Neural progenitor cell (in vitro differentiated cells): Measurements from ENCODE around the gene NXN. TPM values are rescaled to one million over a fixed set of nuclear protein-coding genes. Genes with fewer than 3 reads are reported as not detected.

Experiments used
- DNase-seq: peaks from one replicate; pipeline ENCODE4 v3.0.0-alpha.2; 2016; ENCODE audit warnings: low spot score
- H2AFZ ChIP-seq: fragments of 200-600 bp; sonication (generic); replicated peaks from 2 replicates; pipeline ENCODE4 v1.6.1; 2016; ENCODE audit warnings: antibody characterized with exemption
- H3F3A ChIP-seq: fragments of 200-600 bp; sonication (generic); 2 replicates; pipeline ENCODE4 v1.6.1; 2016; ENCODE audit warnings: antibody characterized with exemption, low read depth
- H3K27ac ChIP-seq: fragments of 200-600 bp; sonication (generic); 2 replicates; pipeline ENCODE4 v1.5.1; 2016; ENCODE audit warnings: mild to moderate bottlenecking
- H3K27me3 ChIP-seq: fragments of 200-600 bp; sonication (generic); 2 replicates; pipeline ENCODE4 v1.6.1; 2016; ENCODE audit warnings: mild to moderate bottlenecking, moderate library complexity
- H3K36me3 ChIP-seq: fragments of 200-600 bp; sonication (generic); 2 replicates; pipeline ENCODE4 v1.5.1; 2016
- H3K4me1 ChIP-seq: fragments of 200-600 bp; sonication (generic); 2 replicates; pipeline ENCODE4 v1.6.1; 2016; ENCODE audit warnings: mixed run types
- H3K4me2 ChIP-seq: fragments of 200-600 bp; sonication (generic); 2 replicates; pipeline ENCODE4 v1.6.1; 2016
- H3K4me3 ChIP-seq: fragments of 200-600 bp; sonication (generic); 2 replicates; pipeline ENCODE4 v1.5.1; 2016
- H3K79me2 ChIP-seq: fragments of 200-600 bp; sonication (generic); 2 replicates; pipeline ENCODE4 v1.6.1; 2016; ENCODE audit warnings: low read depth
- H3K9ac ChIP-seq: fragments of 200-600 bp; sonication (generic); 2 replicates; pipeline ENCODE4 v1.6.1; 2016
- H3K9me3 ChIP-seq: fragments of 200-600 bp; sonication (generic); 2 replicates; pipeline ENCODE4 v1.5.1; 2016; ENCODE audit warnings: low read depth
- H4K20me1 ChIP-seq: fragments of 200-600 bp; sonication (generic); 2 replicates; pipeline ENCODE4 v1.6.1; 2016; ENCODE audit warnings: low read depth
- H3K27ac Mint-ChIP-seq: 3 replicates; pipeline ENCODE4 v1.8.0; 2021; ENCODE audit warnings: mixed read lengths
- H3K27me3 Mint-ChIP-seq: 2 replicates; pipeline ENCODE4 v1.8.0; 2022; ENCODE audit warnings: low read depth, mild to moderate bottlenecking, inconsistent platforms, moderate library complexity, mixed read lengths; ENCODE audit not compliant: insufficient read depth
- H3K36me3 Mint-ChIP-seq: 3 replicates; pipeline ENCODE4 v1.8.0; 2021; ENCODE audit warnings: mixed read lengths
- H3K4me1 Mint-ChIP-seq: 3 replicates; pipeline ENCODE4 v1.8.0; 2021; ENCODE audit warnings: mixed read lengths
- H3K4me3 Mint-ChIP-seq: 3 replicates; pipeline ENCODE4 v1.8.0; 2021; ENCODE audit warnings: mild to moderate bottlenecking, moderate library complexity, mixed read lengths
- H3K9me3 Mint-ChIP-seq: 3 replicates; pipeline ENCODE4 v1.8.0; 2020; ENCODE audit warnings: mixed read lengths
- CTCF ChIP-seq: fragments of 200-600 bp; sonication (generic); IDR thresholded peaks from 2 replicates; pipeline ENCODE4 v1.5.1; 2017; ENCODE audit warnings: antibody characterized with exemption, mild to moderate bottlenecking
- EZH2 ChIP-seq: fragments of 200-600 bp; sonication (generic); IDR thresholded peaks from 2 replicates; pipeline ENCODE4 v1.6.1; 2017; ENCODE audit warnings: antibody characterized with exemption, mild to moderate bottlenecking, moderate library complexity
- EZH2phosphoT487 ChIP-seq: fragments of 200-600 bp; sonication (generic); IDR thresholded peaks from 2 replicates; pipeline ENCODE4 v1.6.1; 2017; ENCODE audit warnings: antibody characterized with exemption
- total RNA-seq: library from RNA; depleted of rRNA; stranded (reverse); fragments of >200 nt; gene quantifications from 2 replicates; pipeline ENCODE4 v1.2.3, GENCODE V29; 2015; ENCODE audit warnings: low replicate concordance

The NXN gene
- total RNA-seq, 1 donor from 2014 or later = 35.9 TPM

GRCh38 chr17:903691-904481 is 75.7 kb downstream of the NXN start:
- Histone ChIP-seq H4K20me1 (peaks cover 11% of the 10 kb centered on the region), H3K36me3 (no peaks in the 10 kb centered on the region), H3K27ac (peak overlapping the region; percentile 23), H3K79me2 (peaks cover 63% of the 10 kb centered on the region), H3K4me1 (peaks cover 7% of the 10 kb centered on the region), H3K4me3 (no peak overlapping the region), H3K9me3 (no peaks in the 10 kb centered on the region), H3K4me2 (no peak overlapping the region), H3K27me3 (no peaks in the 10 kb centered on the region), H3F3A (peaks cover 10% of the 10 kb centered on the region), H2AFZ (no peak overlapping the region), H3K9ac (no peak overlapping the region)
- TF ChIP-seq CTCF = no peak
- TF ChIP-seq EZH2 = no peak
- no peak for TF ChIP-seq EZH2phosphoT487
- Mint-ChIP-seq H3K4me3 (no peak overlapping the region), H3K4me1 (peaks cover 18% of the 10 kb centered on the region), H3K9me3 (peaks cover 6% of the 10 kb centered on the region), H3K27me3 (peaks cover 4% of the 10 kb centered on the region), H3K27ac (no peak overlapping the region), H3K36me3 (peaks cover 21% of the 10 kb centered on the region)
- DNase-seq = no peak

GRCh38 chr17:902463-902862 is 77.1 kb downstream of the NXN start:
- peaks cover 26% of the 10 kb centered on the region for H3K36me3 Mint-ChIP-seq
- Histone ChIP-seq H3K27ac (no peak overlapping the region), H3K79me2 (peaks cover 64% of the 10 kb centered on the region), H3K4me3 (no peak overlapping the region), H3K36me3 (no peaks in the 10 kb centered on the region), H3K9ac (no peak overlapping the region), H3F3A (peaks cover 21% of the 10 kb centered on the region), H3K9me3 (no peaks in the 10 kb centered on the region), H3K4me1 (peaks cover 18% of the 10 kb centered on the region), H3K27me3 (no peaks in the 10 kb centered on the region), H4K20me1 (peaks cover 22% of the 10 kb centered on the region), H3K4me2 (no peak overlapping the region), H2AFZ (no peak overlapping the region)
- peaks cover 10% of the 10 kb centered on the region for H3K9me3 Mint-ChIP-seq
- no peak for TF ChIP-seq EZH2phosphoT487
- TF ChIP-seq CTCF = no peak
- TF ChIP-seq EZH2 = no peak
- no peak overlapping the region for H3K4me3 Mint-ChIP-seq
- H3K27ac Mint-ChIP-seq = no peak overlapping the region
- peaks cover 26% of the 10 kb centered on the region for H3K4me1 Mint-ChIP-seq
- peaks cover 4% of the 10 kb centered on the region for H3K27me3 Mint-ChIP-seq
- no peak for DNase-seq

- H3K36me3 ChIP-seq = no peaks in the 10 kb centered on the region
- no peak for DNase-seq
- peak overlapping the region; percentile 61 for H3K27ac Mint-ChIP-seq
- no peak overlapping the region for H3K27ac ChIP-seq
- no peak overlapping the region for H3K4me3 ChIP-seq
- peaks cover 21% of the 10 kb centered on the region for H3F3A ChIP-seq
- H3K4me1 Mint-ChIP-seq = peaks cover 30% of the 10 kb centered on the region
- no peaks in the 10 kb centered on the region for H3K27me3 ChIP-seq
- H3K79me2 ChIP-seq = peaks cover 67% of the 10 kb centered on the region
- H4K20me1 ChIP-seq = peaks cover 22% of the 10 kb centered on the region
- H3K9ac ChIP-seq = no peak overlapping the region
- peaks cover 4% of the 10 kb centered on the region for H3K27me3 Mint-ChIP-seq
- no peaks in the 10 kb centered on the region for H3K9me3 ChIP-seq
- H3K4me2 ChIP-seq = no peak overlapping the region
- peaks cover 26% of the 10 kb centered on the region for H3K36me3 Mint-ChIP-seq
- peaks cover 21% of the 10 kb centered on the region for H3K4me1 ChIP-seq
- no peak overlapping the region for H3K4me3 Mint-ChIP-seq
- H3K9me3 Mint-ChIP-seq = peaks cover 10% of the 10 kb centered on the region
- H2AFZ ChIP-seq = no peak overlapping the region
- no peak for TF ChIP-seq EZH2
- TF ChIP-seq EZH2phosphoT487 = no peak
- no peak for TF ChIP-seq CTCF
These were observed 77.6 kb downstream of the NXN start for GRCh38 chr17:901964-902363.
